HCT116 (cell line): ENCODE measurements around the gene HDHD5. TPM values are rescaled to one million over a fixed set of nuclear protein-coding genes. Genes with fewer than 3 reads are reported as not detected.

Source experiments
- ATAC-seq: fragments of 200-7000 bp; cut with Tn5 transposase; 2 replicates; pipeline ENCODE4 v1.9.1; 2020; ENCODE audit warnings: mild to moderate bottlenecking, moderate library complexity
- BruUV-seq: library from RNA; stranded (reverse); fragments of 400-500 nt; replicated peaks from 2 replicates; lab custom pipeline; 2021; lab: Mats Ljungman, UMichigan
- CTCF ChIA-PET: fragments of 300-600 bp; sonication (Branson Sonifier 250); formaldehyde crosslinking; loops from one replicate; lab custom pipeline; 2021; ENCODE audit warnings: antibody characterized with exemption; lab: Charles Lee
- POLR2A ChIA-PET: fragments of 300-600, 350-600 bp; sonication (Branson Sonifier 250); formaldehyde crosslinking; loops from one replicate; lab custom pipeline; 2021; ENCODE audit warnings: antibody characterized with exemption; lab: Charles Lee
- RAD21 ChIA-PET, 2 experiments: fragments of 300-600 bp; sonication (Branson Sonifier 250); formaldehyde crosslinking; loops; one replicate each; lab custom pipeline; 2023; ENCODE audit warnings: low total read pairs in 2 of 2; ENCODE audit not compliant: uncharacterized antibody in 2 of 2, unreplicated experiment in 2 of 2, low non-redundant PET in 1 of 2; lab: Charles Lee
- DNase-seq: peaks from one replicate; pipeline ENCODE4 v3.0.0-alpha.2; 2010; ENCODE audit warnings: low read depth, low spot score
- H2AFZ ChIP-seq: fragments of 200-600 bp; shearing (Covaris generic), sonication (generic); 2 replicates; pipeline ENCODE4 v1.6.1; 2017; ENCODE audit warnings: low read depth, mixed run types, mixed read lengths, antibody characterized with exemption, low read length; ENCODE audit not compliant: poor library complexity, severe bottlenecking
- H3K27ac ChIP-seq: 2 replicates; pipeline ENCODE4 v1.5.1; 2012; ENCODE audit warnings: low read depth, low read length
- H3K27me3 ChIP-seq: fragments of 200-600 bp; sonication (generic); 2 replicates; pipeline ENCODE4 v1.6.1; 2016; ENCODE audit warnings: mixed run types, low read length, mixed read lengths; ENCODE audit not compliant: insufficient read depth
- H3K36me3 ChIP-seq, 2 experiments: fragments of 200-500 bp in 1 of 2; fragments of 200-600 bp in 1 of 2; sonication (Bioruptor generic) in 1 of 2; sonication (generic) in 1 of 2; 2 replicates each; pipeline versions ENCODE4 v1.5.1 to v1.6.1; 2014 to 2016; ENCODE audit warnings: low read length in 2 of 2, inconsistent platforms in 1 of 2, mixed read lengths in 1 of 2, mixed run types in 1 of 2; ENCODE audit not compliant: insufficient read depth in 2 of 2, control insufficient read depth in 1 of 2
- H3K4me1 ChIP-seq, 2 experiments: fragments of 200-600 bp in 1 of 2; sonication (generic) in 1 of 2; 2 replicates each; pipeline versions ENCODE4 v1.5.1 to v1.6.1; 2012 to 2017; ENCODE audit warnings: low read length in 2 of 2, inconsistent platforms in 1 of 2, mild to moderate bottlenecking in 1 of 2, mixed read lengths in 1 of 2, mixed run types in 1 of 2, moderate library complexity in 1 of 2; ENCODE audit not compliant: insufficient read depth in 2 of 2, control insufficient read depth in 1 of 2
- H3K4me2 ChIP-seq: fragments of 200-600 bp; sonication (generic); 2 replicates; pipeline ENCODE4 v1.6.1; 2017; ENCODE audit warnings: mixed run types, low read length, mixed read lengths
- H3K4me3 ChIP-seq, 2 experiments: fragments of 200-600 bp in 1 of 2; sonication (generic) in 1 of 2; replicated peaks in 1 of 2; 2 replicates each; pipeline ENCODE4 v1.5.1; 2011 to 2016; ENCODE audit warnings: low read length in 2 of 2, control low read depth in 1 of 2, low read depth in 1 of 2, mild to moderate bottlenecking in 1 of 2, mixed read lengths in 1 of 2, mixed run types in 1 of 2
- H3K79me2 ChIP-seq: fragments of 200-600 bp; sonication (generic); 2 replicates; pipeline ENCODE4 v1.6.1; 2017; ENCODE audit warnings: mild to moderate bottlenecking, mixed run types, low read length, moderate library complexity, mixed read lengths; ENCODE audit not compliant: insufficient read depth
- H3K9ac ChIP-seq: fragments of 200-600 bp; sonication (generic); 2 replicates; pipeline ENCODE4 v1.6.1; 2016; ENCODE audit warnings: low read length, mixed read lengths
- H3K9me2 ChIP-seq: fragments of 200-600 bp; sonication (generic), shearing (Covaris generic); 2 replicates; pipeline ENCODE4 v1.6.1; 2017; ENCODE audit warnings: mixed run types, mild to moderate bottlenecking, moderate library complexity; ENCODE audit not compliant: insufficient read depth
- H3K9me3 ChIP-seq, 2 experiments: fragments of 200-500 bp in 1 of 2; fragments of 200-600 bp in 1 of 2; sonication (Bioruptor generic) in 1 of 2; sonication (generic) in 1 of 2; 2 replicates each; pipeline ENCODE4 v1.6.1; 2014 to 2017; ENCODE audit warnings: low read length in 2 of 2, mixed read lengths in 2 of 2, inconsistent platforms in 1 of 2, low read depth in 1 of 2, mild to moderate bottlenecking in 1 of 2, mixed run types in 1 of 2, moderate library complexity in 1 of 2; ENCODE audit not compliant: control insufficient read depth in 1 of 2, insufficient read depth in 1 of 2
- H4K20me1 ChIP-seq: fragments of 200-600 bp; sonication (generic), shearing (Covaris generic); 2 replicates; pipeline ENCODE4 v1.6.1; 2017; ENCODE audit warnings: mixed run types, mild to moderate bottlenecking, moderate library complexity; ENCODE audit not compliant: insufficient read depth
- CBX3 ChIP-seq: IDR thresholded peaks from 2 replicates; pipeline ENCODE4 v1.6.1; 2012; ENCODE audit warnings: low read depth
- EGR1 ChIP-seq: IDR thresholded peaks from 2 replicates; pipeline ENCODE4 v1.6.1; 2012; ENCODE audit warnings: low read depth
- FOSL1 ChIP-seq: IDR thresholded peaks from 2 replicates; pipeline ENCODE4 v1.6.1; 2012; ENCODE audit warnings: low read depth
- JUND ChIP-seq: IDR thresholded peaks from 2 replicates; pipeline ENCODE4 v1.6.1; 2012
- SIN3A ChIP-seq: IDR thresholded peaks from 2 replicates; pipeline ENCODE4 v1.6.1; 2012; ENCODE audit warnings: low read depth
- TCF7L2 ChIP-seq: IDR thresholded peaks from 2 replicates; pipeline ENCODE4 v1.7.0; 2011; ENCODE audit warnings: borderline replicate concordance, inconsistent platforms; ENCODE audit not compliant: insufficient read depth, insufficient read length; ENCODE audit errors: extremely low read depth
- intact Hi-C: fragments of 100-400 bp; cut with micrococcal nuclease; formaldehyde crosslinking; loops from 2 replicates; pipeline ENCODE4 v1.10.0; 2022
- total RNA-seq: library from RNA; stranded (reverse); gene quantifications from one replicate; pipeline ENCODE4 v1.2.1, GENCODE V29; 2021; ENCODE audit not compliant: unreplicated experiment
- TF ChIP-seq, protein P1 (sequence below): IDR thresholded peaks from 2 replicates; pipeline ENCODE4 v1.6.1; 2012
- TF ChIP-seq, protein P2 (sequence below): IDR thresholded peaks from 2 replicates; pipeline ENCODE4 v1.6.1; 2011; ENCODE audit warnings: mild to moderate bottlenecking, low read length, moderate library complexity; ENCODE audit not compliant: insufficient replicate concordance; ENCODE audit errors: extremely low read depth
- TF ChIP-seq, protein P3 (sequence below): IDR thresholded peaks from 2 replicates; pipeline ENCODE4 v1.6.1; 2012

HDHD5 gene
- total RNA-seq, 1 experiment from 2014 or later, result 70.1 TPM

DNA sequence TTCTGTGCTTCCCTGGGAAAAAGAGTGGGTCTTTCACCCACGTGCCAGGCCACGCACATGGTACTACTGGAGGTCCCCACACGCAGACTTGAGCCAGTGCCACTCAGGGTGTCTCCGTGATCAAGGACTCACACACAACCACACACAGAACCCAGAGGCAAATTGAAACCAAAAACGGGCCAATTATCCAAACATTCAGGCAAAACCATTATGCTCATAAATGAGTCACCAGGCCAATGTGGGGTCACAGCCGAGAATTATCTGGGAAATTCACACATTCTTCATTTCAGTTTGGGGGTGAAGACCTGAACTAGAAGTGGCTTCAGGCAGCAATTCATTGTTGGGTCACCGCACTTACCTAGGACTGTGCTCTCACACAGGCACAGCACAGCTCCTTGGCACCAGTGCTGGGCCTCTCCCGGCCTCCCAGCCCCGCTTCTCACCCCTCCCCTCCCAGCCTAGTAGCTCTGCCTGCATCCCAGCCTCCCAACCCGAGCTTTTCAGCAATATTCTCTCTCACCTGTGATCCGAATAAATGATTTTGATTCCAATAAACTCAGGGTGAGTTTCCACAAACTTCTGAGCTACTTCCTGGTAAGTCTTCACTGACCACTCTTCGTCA, 32.2 kb upstream of the HDHD5 start:
- peaks cover 5 to 10% of the 10 kb centered on the region in 2 experiments; a peak in 3 of 4 replicates for H3K4me1 ChIP-seq
- no peaks in the 10 kb centered on the region for H3K9me3 ChIP-seq
- ChIA-PET POLR2A (no interaction called here), RAD21 (no interaction called here), CTCF (interaction anchor here (1.1 to 2.6 kb wide), 3 partner anchors 14 to 78 kb away, joined by 3 to 32 read pairs (median 7); no protein-coding TSS in a partner anchor)
- 0 out of 4 replicates have a peak overlapping the region, but pooled peaks of 1 of the 2 experiments have one; percentile 6 for H3K4me3 ChIP-seq
- H3K36me3 ChIP-seq, result no peaks in the 10 kb centered on the region
- intact Hi-C loops, result no loop called here
- peak overlapping the region; percentile 41 for H2AFZ ChIP-seq
- BruUV-seq, result no TSS peak
- no peak overlapping the region for H3K9ac ChIP-seq
- H4K20me1 ChIP-seq, result no peaks in the 10 kb centered on the region
- no peak overlapping the region for H3K27ac ChIP-seq
- no peak for TF ChIP-seq SIN3A
- no peak for TF ChIP-seq JUND
- TF ChIP-seq, protein P1, sequence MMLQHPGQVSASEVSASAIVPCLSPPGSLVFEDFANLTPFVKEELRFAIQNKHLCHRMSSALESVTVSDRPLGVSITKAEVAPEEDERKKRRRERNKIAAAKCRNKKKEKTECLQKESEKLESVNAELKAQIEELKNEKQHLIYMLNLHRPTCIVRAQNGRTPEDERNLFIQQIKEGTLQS, result no peak
- no peak for TF ChIP-seq FOSL1
- TF ChIP-seq CBX3, result no peak
- no peak for TF ChIP-seq TCF7L2
- no peak for TF ChIP-seq EGR1
- TF ChIP-seq, protein P2, sequence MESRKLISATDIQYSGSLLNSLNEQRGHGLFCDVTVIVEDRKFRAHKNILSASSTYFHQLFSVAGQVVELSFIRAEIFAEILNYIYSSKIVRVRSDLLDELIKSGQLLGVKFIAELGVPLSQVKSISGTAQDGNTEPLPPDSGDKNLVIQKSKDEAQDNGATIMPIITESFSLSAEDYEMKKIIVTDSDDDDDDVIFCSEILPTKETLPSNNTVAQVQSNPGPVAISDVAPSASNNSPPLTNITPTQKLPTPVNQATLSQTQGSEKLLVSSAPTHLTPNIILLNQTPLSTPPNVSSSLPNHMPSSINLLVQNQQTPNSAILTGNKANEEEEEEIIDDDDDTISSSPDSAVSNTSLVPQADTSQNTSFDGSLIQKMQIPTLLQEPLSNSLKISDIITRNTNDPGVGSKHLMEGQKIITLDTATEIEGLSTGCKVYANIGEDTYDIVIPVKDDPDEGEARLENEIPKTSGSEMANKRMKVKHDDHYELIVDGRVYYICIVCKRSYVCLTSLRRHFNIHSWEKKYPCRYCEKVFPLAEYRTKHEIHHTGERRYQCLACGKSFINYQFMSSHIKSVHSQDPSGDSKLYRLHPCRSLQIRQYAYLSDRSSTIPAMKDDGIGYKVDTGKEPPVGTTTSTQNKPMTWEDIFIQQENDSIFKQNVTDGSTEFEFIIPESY, result no peak
- TF ChIP-seq, protein P3, sequence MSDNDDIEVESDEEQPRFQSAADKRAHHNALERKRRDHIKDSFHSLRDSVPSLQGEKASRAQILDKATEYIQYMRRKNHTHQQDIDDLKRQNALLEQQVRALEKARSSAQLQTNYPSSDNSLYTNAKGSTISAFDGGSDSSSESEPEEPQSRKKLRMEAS, result no peak
- DNase-seq (no peak), ATAC-seq (peak; percentile 44; the same call in 1 of the 2 replicates)
- peak overlapping the region; percentile 57 for H3K4me2 ChIP-seq
- H3K27me3 ChIP-seq, result no peaks in the 10 kb centered on the region
- H3K79me2 ChIP-seq, result no peaks in the 10 kb centered on the region
- no peaks in the 10 kb centered on the region for H3K9me2 ChIP-seq
